Kidney (tissue), 14 donors: ENCODE measurements around the gene ZBTB7C. TPM values are rescaled to one million over a fixed set of nuclear protein-coding genes. Genes with fewer than 3 reads are reported as not detected.

Source experiments
- DNase-seq, 5 donors: peaks; one replicate each; pipeline ENCODE4 v3.0.0-alpha.2; 2013 to 2020
- FAIRE-seq: peaks from 2 replicates; lab custom pipeline; 2012; peaks lifted over from hg19 to GRCh38; lab: Jason Lieb, UNC
- H3K27ac ChIP-seq, 2 donors: one replicate each; pipeline ENCODE4 v1.7.0; 2013; ENCODE audit warnings: low read depth in 2 of 2, low read length in 2 of 2, inconsistent platforms in 1 of 2
- H3K27me3 ChIP-seq: one replicate; pipeline ENCODE4 v1.7.1; 2013; ENCODE audit warnings: low read length, inconsistent platforms; ENCODE audit not compliant: control insufficient read depth, insufficient read depth
- H3K36me3 ChIP-seq, 3 donors: one replicate each; pipeline versions ENCODE4 v1.7.0 to v1.7.1; 2013; ENCODE audit warnings: low read length in 3 of 3, control low read depth in 1 of 3, inconsistent platforms in 1 of 3; ENCODE audit not compliant: insufficient read depth in 3 of 3, control insufficient read depth in 2 of 3
- H3K4me1 ChIP-seq, 3 donors: one replicate each; pipeline versions ENCODE4 v1.7.0 to v1.7.1; 2013; ENCODE audit warnings: low read length in 3 of 3, inconsistent platforms in 1 of 3, low read depth in 1 of 3; ENCODE audit not compliant: control insufficient read depth in 2 of 3, insufficient read depth in 2 of 3
- H3K4me3 ChIP-seq, 3 donors: one replicate each; pipeline versions ENCODE4 v1.7.0 to v1.8.1; 2013; ENCODE audit warnings: low read length in 3 of 3, control low read depth in 1 of 3, inconsistent platforms in 1 of 3
- H3K9ac ChIP-seq, 3 donors: one replicate each; pipeline versions ENCODE4 v1.7.0 to v1.7.1; 2013; ENCODE audit warnings: low read length in 3 of 3, control low read depth in 1 of 3, inconsistent platforms in 1 of 3
- H3K9me3 ChIP-seq, 3 donors: one replicate each; pipeline versions ENCODE4 v1.7.0 to v1.7.1; 2013; ENCODE audit warnings: low read length in 3 of 3, control low read depth in 1 of 3, inconsistent platforms in 1 of 3; ENCODE audit not compliant: control insufficient read depth in 2 of 3, insufficient read depth in 1 of 3
- intact Hi-C: fragments of 100-400 bp; cut with DNase I; formaldehyde crosslinking; loops from one replicate; pipeline ENCODE4 v1.11.1; 2022
- polyA plus RNA-seq: library from polyadenylated mRNA; stranded (reverse); fragments of 350-450 nt; fragmentation: Illumina TruSeq; extraction: RNeasy Lipid Tissue Mini Kit (QIAGEN cat#74804); gene quantifications from one replicate; pipeline ENCODE4 v1.2.3, GENCODE V29; 2014; ENCODE audit warnings: low read depth, low replicate concordance; ENCODE audit not compliant: insufficient read depth
- total RNA-seq: library from RNA; stranded (reverse); fragmentation: NEBNext Ultra II Directional; extraction: Animal tissue kit (Norgen Biotek cat#: 25700); gene quantifications from one replicate; pipeline ENCODE4 v1.2.1, GENCODE V29; 2021
- TF ChIP-seq, protein P1 (sequence below): IDR thresholded peaks from 3 replicates; pipeline ENCODE4 v1.5.1; 2012; ENCODE audit warnings: mild to moderate bottlenecking, moderate library complexity, borderline replicate concordance; ENCODE audit not compliant: insufficient read depth; ENCODE audit errors: extremely low read depth
- donor health status: control.
- donor health status: control.
- donor health status: control.
- donor health status: control.
- donor health status: control.
- donor health status: DM: yes; HTN: yes; CAD: no.
- donor health status: Normal renal cell carcinoma (clear cell type).

The ZBTB7C gene
- total and polyA plus RNA-seq, 2 donors from 2014 or later = 1.8 to 13.8 TPM

DNA sequence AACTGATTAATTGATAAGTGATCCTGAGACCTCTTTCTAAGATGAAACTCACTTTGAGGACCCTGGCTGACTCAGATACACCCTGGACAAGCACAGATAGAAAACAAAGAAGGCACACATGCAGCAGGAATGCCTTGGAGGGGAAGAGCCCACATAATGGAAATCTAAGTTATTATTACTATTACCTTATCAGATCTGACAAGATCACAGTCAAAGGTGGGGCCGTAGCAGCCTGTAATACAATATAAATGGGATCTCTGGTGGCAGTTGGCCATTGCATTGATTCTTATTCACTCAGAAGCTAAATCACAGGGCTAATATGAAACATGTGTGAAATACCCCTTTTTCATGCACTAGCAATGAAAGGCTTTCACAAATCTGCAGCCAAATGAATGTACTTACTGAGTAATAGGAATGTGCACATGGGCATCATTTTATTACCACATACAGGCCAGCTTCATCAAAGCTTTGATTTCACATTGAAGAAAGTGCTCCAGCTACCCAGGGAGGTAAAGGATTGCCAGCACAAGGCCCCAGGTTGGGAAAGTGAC lies 84.0 kb downstream of the ZBTB7C start:
- Histone ChIP-seq H3K9me3 (no peaks in the 10 kb centered on the region), H3K27me3 (no peaks in the 10 kb centered on the region), H3K36me3 (no peaks in the 10 kb centered on the region), H3K4me3 (no peak overlapping the region), H3K27ac (no peak overlapping the region), H3K4me1 (no peaks in the 10 kb centered on the region), H3K9ac (no peak overlapping the region)
- intact Hi-C loops = no loop called here
- TF ChIP-seq, protein P1, sequence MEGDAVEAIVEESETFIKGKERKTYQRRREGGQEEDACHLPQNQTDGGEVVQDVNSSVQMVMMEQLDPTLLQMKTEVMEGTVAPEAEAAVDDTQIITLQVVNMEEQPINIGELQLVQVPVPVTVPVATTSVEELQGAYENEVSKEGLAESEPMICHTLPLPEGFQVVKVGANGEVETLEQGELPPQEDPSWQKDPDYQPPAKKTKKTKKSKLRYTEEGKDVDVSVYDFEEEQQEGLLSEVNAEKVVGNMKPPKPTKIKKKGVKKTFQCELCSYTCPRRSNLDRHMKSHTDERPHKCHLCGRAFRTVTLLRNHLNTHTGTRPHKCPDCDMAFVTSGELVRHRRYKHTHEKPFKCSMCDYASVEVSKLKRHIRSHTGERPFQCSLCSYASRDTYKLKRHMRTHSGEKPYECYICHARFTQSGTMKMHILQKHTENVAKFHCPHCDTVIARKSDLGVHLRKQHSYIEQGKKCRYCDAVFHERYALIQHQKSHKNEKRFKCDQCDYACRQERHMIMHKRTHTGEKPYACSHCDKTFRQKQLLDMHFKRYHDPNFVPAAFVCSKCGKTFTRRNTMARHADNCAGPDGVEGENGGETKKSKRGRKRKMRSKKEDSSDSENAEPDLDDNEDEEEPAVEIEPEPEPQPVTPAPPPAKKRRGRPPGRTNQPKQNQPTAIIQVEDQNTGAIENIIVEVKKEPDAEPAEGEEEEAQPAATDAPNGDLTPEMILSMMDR = no peak
- DNase-seq (no peak), FAIRE-seq (no peak)

DNA sequence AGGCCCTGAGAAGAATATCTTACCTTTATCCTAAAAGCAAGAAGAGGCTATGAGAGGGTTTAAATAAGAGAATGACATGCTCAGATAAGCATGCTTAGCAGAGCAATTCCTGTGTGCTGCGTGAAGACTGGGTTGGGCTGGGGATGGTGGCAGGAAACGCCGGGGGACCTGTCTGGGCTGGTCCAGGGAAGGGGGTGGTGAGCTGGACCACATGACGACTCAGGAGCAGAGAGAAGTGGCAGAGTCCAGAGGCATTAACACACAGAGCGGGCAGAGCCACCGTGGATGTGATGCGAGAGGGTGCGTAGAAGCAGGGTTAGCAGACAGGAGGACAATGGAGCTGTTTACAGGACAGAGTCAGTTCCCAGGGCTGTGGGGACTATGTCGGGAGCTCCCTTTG lies 84.5 kb downstream of the ZBTB7C start:
- H3K9ac ChIP-seq = no peak overlapping the region
- H3K27me3 ChIP-seq = no peaks in the 10 kb centered on the region
- no peaks in the 10 kb centered on the region for H3K9me3 ChIP-seq
- H3K27ac ChIP-seq = no peak overlapping the region
- intact Hi-C loops = no loop called here
- H3K4me3 ChIP-seq = no peak overlapping the region
- FAIRE-seq = no peak
- no peaks in the 10 kb centered on the region for H3K4me1 ChIP-seq
- DNase-seq = peak in 1 of 5 donors; percentile 43
- TF ChIP-seq, protein P1 = no peak
- H3K36me3 ChIP-seq = no peaks in the 10 kb centered on the region

DNA sequence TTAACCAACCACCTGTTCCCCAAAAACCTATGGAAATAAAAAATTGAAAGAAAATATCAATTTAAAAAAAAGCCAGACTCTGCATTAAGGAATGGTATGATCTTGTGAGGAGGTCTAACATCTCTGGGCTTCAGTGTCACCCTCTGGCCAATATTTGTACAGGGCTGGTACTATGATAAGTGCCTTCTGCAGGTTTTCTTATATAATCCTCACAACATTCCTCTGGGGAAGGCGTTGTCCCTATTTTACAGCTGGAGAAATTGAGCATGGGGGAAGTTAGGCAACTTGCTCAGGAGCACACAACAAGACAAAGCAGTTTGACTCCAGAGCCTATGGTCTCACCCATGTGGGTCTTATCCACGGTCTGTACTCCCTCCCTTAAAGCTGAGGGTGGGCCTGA lies 86.0 kb downstream of the ZBTB7C start:
- Histone ChIP-seq H3K9me3 (no peaks in the 10 kb centered on the region), H3K36me3 (no peaks in the 10 kb centered on the region), H3K27ac (no peak overlapping the region), H3K4me1 (no peaks in the 10 kb centered on the region), H3K4me3 (no peak overlapping the region), H3K9ac (no peak overlapping the region), H3K27me3 (no peaks in the 10 kb centered on the region)
- intact Hi-C loops = no loop called here
- FAIRE-seq = no peak
- TF ChIP-seq, protein P1 = no peak
- no peak for DNase-seq

DNA sequence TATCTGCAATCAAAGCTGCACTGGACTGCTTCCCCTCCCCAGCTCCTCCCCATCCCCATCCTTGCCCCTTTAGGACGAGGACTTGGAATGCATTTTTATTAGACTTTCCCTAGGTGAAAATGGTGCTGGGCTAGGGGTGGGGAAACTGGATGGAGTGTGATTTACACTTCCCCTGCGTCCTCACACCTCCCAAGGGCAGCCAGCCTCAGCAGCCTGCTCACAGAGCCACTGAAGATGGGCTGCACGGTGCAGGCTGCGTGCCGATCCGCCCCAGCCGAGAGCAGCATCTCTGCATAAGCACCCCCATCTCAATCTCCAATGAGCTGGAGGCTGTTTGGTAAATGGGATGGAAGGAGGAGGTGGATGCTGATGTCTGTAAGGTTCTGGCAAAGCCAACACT lies 87.6 kb downstream of the ZBTB7C start:
- no peaks in the 10 kb centered on the region for H3K4me1 ChIP-seq
- H3K27ac ChIP-seq = no peak overlapping the region
- H3K9ac ChIP-seq = no peak overlapping the region
- H3K27me3 ChIP-seq = no peaks in the 10 kb centered on the region
- no peak overlapping the region for H3K4me3 ChIP-seq
- H3K9me3 ChIP-seq = no peaks in the 10 kb centered on the region
- FAIRE-seq (no peak), DNase-seq (no peak)
- intact Hi-C loops = no loop called here
- TF ChIP-seq, protein P1 = no peak
- H3K36me3 ChIP-seq = no peaks in the 10 kb centered on the region
